ENCODE data around the gene ZFC3H1.

DNA sequence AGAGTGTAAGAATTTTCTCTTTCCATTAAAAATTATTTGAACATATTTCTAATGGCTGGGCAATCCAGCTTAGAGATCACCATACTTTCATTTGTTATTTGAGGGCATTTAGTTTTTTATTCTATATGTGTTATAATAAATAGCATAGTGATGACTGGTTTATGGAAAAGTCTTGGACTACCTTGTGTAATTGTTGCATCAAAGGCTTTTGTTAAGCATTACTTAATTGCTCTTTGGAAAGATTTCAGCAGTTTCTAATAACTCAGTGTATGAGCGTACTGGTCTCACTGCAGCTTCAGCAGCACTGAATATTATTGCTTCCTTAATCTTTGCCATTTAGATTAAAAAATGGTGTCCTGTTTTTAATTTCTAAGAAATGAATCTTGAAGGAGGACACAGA, 45.0 kb upstream of the ZFC3H1 start:
- TF ChIP-seq EZH2 (IDR thresholded peaks at IDR 0.05; ENCODE audit: insufficient read depth, poor library complexity, severe bottlenecking) (no peak), EZH2phosphoT487 (IDR thresholded peaks at IDR 0.05; ENCODE audit: insufficient read depth, low read depth) (no peak)
